ENCODE results near the gene RIOK1.

The RIOK1 gene

DNA sequence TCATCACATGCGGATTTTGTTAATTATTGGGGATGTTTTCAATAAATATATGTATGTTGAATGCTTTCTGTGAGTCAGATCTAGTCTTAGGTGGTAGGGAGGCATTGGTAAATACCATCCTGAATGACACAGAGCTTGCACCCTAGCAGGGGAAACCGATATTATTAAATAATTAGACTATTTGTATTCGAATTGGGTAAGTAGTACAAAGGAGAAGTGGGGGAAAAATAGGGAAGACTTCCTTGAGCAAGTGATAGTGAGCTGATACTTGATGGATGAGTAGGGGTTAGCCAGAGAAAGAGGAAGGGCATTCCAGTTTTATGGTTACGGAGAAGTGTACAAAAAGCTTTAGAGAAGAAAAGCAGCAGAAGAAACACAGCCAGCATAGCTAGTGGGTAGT is 1.5 kb downstream of the RIOK1 start:
- H3K4me2 ChIP-seq (ENCODE audit: low read length): peak overlapping the region; percentile 81
- no peaks in the 10 kb centered on the region for H3F3A ChIP-seq (ENCODE audit: control insufficient read depth, insufficient read depth)
- H3K4me1 ChIP-seq (ENCODE audit: control insufficient read depth, low read length): peaks cover 24% of the 10 kb centered on the region
- no peak overlapping the region for H3K27ac ChIP-seq (ENCODE audit: low read depth, low read length)
- no peaks in the 10 kb centered on the region for H3K9me2 ChIP-seq (replicated peaks; ENCODE audit: control insufficient read depth, low read length)
- H4K20me1 ChIP-seq (ENCODE audit: control insufficient read depth, insufficient read depth, low read depth, low read length): no peaks in the 10 kb centered on the region
- peak overlapping the region; percentile 78 for H3K4me3 ChIP-seq (ENCODE audit: low read length)
- no peaks in the 10 kb centered on the region for H3K27me3 ChIP-seq (ENCODE audit: control insufficient read depth, low read length)
- peaks cover 51% of the 10 kb centered on the region for H3K79me2 ChIP-seq (ENCODE audit: control insufficient read depth, low read length)
- TF ChIP-seq CTCF (IDR thresholded peaks at IDR 0.05; ENCODE audit: low read depth, low read length, poor library complexity, severe bottlenecking): no peak
- TF ChIP-seq EZH2phosphoT487 (IDR thresholded peaks at IDR 0.05; ENCODE audit: borderline replicate concordance, low read length): no peak
- H3K9me3 ChIP-seq (ENCODE audit: control insufficient read depth, insufficient read depth, low read length): no peaks in the 10 kb centered on the region
- H3K36me3 ChIP-seq (ENCODE audit: control insufficient read depth, low read length): peaks cover 51% of the 10 kb centered on the region

DNA sequence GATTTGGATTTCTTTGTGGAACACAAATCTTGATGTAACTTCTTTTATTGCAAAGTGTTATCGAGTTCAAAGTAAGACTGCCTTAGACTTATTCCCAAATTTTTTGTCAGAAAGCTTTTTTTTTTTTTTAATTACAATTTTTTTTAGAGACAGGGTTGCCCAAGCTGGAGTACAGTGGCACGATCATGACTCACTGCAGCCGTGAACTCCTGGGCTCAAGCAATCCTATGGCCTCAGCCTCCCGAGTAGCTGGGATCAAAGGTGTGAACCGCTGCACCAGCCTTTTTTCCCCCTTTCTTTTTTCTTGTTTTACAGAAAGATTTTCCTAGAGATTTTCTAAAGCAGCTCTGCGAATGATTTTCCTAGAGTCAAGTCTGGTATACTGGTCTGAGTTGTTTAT is 2.8 kb downstream of the RIOK1 start:
- H3K27ac ChIP-seq (ENCODE audit: low read depth, low read length): no peak overlapping the region
- no peak overlapping the region for H3K4me3 ChIP-seq (ENCODE audit: low read length)
- peak overlapping the region; percentile 81; the same call in 1 of the 2 replicates for H3K4me2 ChIP-seq (ENCODE audit: low read length)
- H3K9me2 ChIP-seq (replicated peaks; ENCODE audit: control insufficient read depth, low read length): no peaks in the 10 kb centered on the region
- no peaks in the 10 kb centered on the region for H3K9me3 ChIP-seq (ENCODE audit: control insufficient read depth, insufficient read depth, low read length)
- H3K79me2 ChIP-seq (ENCODE audit: control insufficient read depth, low read length): peaks cover 51% of the 10 kb centered on the region
- H3K27me3 ChIP-seq (ENCODE audit: control insufficient read depth, low read length): no peaks in the 10 kb centered on the region
- peaks cover 24% of the 10 kb centered on the region for H3K4me1 ChIP-seq (ENCODE audit: control insufficient read depth, low read length)
- H4K20me1 ChIP-seq (ENCODE audit: control insufficient read depth, insufficient read depth, low read depth, low read length): no peaks in the 10 kb centered on the region
- TF ChIP-seq EZH2phosphoT487 (IDR thresholded peaks at IDR 0.05; ENCODE audit: borderline replicate concordance, low read length): no peak
- TF ChIP-seq CTCF (IDR thresholded peaks at IDR 0.05; ENCODE audit: low read depth, low read length, poor library complexity, severe bottlenecking): no peak
- H3F3A ChIP-seq (ENCODE audit: control insufficient read depth, insufficient read depth): no peaks in the 10 kb centered on the region
- peaks cover 59% of the 10 kb centered on the region for H3K36me3 ChIP-seq (ENCODE audit: control insufficient read depth, low read length)

DNA sequence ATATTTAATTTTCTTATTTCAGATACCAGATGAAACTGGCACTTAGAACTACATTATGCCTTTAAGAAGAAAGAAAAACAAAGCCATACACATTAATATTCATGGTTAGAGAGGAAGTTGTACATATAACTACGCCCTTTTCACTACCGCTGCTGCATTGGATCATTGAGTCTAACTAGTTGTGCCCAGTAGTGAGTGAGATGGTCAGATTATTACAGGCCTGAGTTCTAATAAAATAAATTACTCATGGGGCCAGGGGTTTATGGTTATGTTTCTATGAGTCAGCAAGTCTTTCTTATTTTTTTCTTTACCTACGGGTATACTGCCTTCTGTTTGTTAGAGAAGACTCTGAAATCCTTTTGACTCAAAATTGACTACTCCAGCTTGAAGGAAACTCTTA is 11.5 kb downstream of the RIOK1 start:
- H3K27me3 ChIP-seq (ENCODE audit: control insufficient read depth, low read length): no peaks in the 10 kb centered on the region
- no peaks in the 10 kb centered on the region for H3K9me2 ChIP-seq (replicated peaks; ENCODE audit: control insufficient read depth, low read length)
- no peak overlapping the region for H3K4me2 ChIP-seq (ENCODE audit: low read length)
- H3K79me2 ChIP-seq (ENCODE audit: control insufficient read depth, low read length): no peaks in the 10 kb centered on the region
- no peaks in the 10 kb centered on the region for H3F3A ChIP-seq (ENCODE audit: control insufficient read depth, insufficient read depth)
- no peak overlapping the region for H3K27ac ChIP-seq (ENCODE audit: low read depth, low read length)
- no peaks in the 10 kb centered on the region for H4K20me1 ChIP-seq (ENCODE audit: control insufficient read depth, insufficient read depth, low read depth, low read length)
- peaks cover 93% of the 10 kb centered on the region for H3K36me3 ChIP-seq (ENCODE audit: control insufficient read depth, low read length)
- no peaks in the 10 kb centered on the region for H3K9me3 ChIP-seq (ENCODE audit: control insufficient read depth, insufficient read depth, low read length)
- no peaks in the 10 kb centered on the region for H3K4me1 ChIP-seq (ENCODE audit: control insufficient read depth, low read length)
- H3K4me3 ChIP-seq (ENCODE audit: low read length): no peak overlapping the region
- no peak for TF ChIP-seq EZH2phosphoT487 (IDR thresholded peaks at IDR 0.05; ENCODE audit: borderline replicate concordance, low read length)
- TF ChIP-seq CTCF (IDR thresholded peaks at IDR 0.05; ENCODE audit: low read depth, low read length, poor library complexity, severe bottlenecking): no peak

- H4K20me1 ChIP-seq (ENCODE audit: control insufficient read depth, insufficient read depth, low read depth, low read length): no peaks in the 10 kb centered on the region
Observed at GRCh38 chr6:7402716-7403115, 13.1 kb downstream of the RIOK1 start.

More at GRCh38 chr6:7402716-7403115, 13.1 kb downstream of the RIOK1 start:
- TF ChIP-seq CTCF (IDR thresholded peaks at IDR 0.05; ENCODE audit: low read depth, low read length, poor library complexity, severe bottlenecking) (no peak), EZH2phosphoT487 (IDR thresholded peaks at IDR 0.05; ENCODE audit: borderline replicate concordance, low read length) (no peak)
- peaks cover 96% of the 10 kb centered on the region for H3K36me3 ChIP-seq (ENCODE audit: control insufficient read depth, low read length)
- no peak overlapping the region for H3K4me2 ChIP-seq (ENCODE audit: low read length)
- no peaks in the 10 kb centered on the region for H3K9me2 ChIP-seq (replicated peaks; ENCODE audit: control insufficient read depth, low read length)
- H3K79me2 ChIP-seq (ENCODE audit: control insufficient read depth, low read length): no peaks in the 10 kb centered on the region
- H3K4me1 ChIP-seq (ENCODE audit: control insufficient read depth, low read length): no peaks in the 10 kb centered on the region
- H3K27me3 ChIP-seq (ENCODE audit: control insufficient read depth, low read length): no peaks in the 10 kb centered on the region
- no peaks in the 10 kb centered on the region for H3F3A ChIP-seq (ENCODE audit: control insufficient read depth, insufficient read depth)
- no peaks in the 10 kb centered on the region for H3K9me3 ChIP-seq (ENCODE audit: control insufficient read depth, insufficient read depth, low read length)
- H3K27ac ChIP-seq (ENCODE audit: low read depth, low read length): no peak overlapping the region
- no peak overlapping the region for H3K4me3 ChIP-seq (ENCODE audit: low read length)

Data from DOHH2 (cell line).